ENCODE measurements around the gene NFATC1. TPM values are rescaled to one million over a fixed set of nuclear protein-coding genes. Genes with fewer than 3 reads are reported as not detected.

NFATC1 gene
- total RNA-seq, 4 donors from 2014 or later = 14.0 to 22.4 (median 15.0) TPM

DNA sequence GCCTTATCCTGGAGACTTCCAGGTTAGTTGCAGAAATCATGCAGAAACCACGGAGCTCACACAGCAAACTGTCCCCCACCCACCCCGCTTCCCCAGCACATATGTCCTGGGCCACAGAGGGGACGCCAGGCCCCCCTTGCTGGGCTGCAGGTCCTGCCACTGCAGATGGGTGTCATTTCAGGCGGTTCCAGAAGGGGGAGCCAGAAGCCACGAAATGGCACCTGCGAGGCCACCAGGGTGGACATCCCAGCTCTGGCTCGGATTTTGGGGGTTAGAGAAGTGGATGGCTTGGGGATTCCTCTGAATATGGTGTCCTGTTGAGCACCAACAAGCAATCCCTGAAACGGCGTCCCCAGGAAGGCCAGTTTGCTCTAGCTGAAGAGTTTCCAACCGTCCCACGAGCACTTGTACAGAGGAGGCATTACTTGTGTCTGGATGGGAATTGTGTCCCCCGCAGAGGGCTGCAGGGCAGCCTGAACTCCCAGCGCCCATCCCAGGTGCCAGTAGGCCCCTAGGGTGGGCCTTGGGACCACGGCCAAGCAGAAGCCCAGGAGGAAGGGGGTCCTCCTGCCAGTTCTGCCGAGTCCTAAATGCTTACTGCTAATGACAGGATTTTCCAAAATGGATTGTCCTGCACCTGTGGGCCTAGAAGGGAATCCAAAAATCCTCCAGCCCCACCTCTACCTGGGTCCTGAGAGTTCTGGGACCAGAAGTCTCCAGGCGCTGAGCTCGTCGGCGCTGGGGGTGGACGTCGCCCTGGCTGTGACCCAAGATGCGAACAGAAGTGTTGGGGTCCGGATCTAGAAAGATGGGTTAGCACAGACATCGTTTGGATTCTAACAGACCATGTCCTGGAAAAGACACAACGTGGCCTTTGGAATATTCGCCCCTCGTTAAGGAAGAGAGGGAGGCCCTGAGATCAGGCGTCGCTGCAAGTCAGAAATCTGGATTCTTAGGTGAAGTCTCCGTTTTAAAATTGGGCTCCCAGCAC, 14.6 kb upstream of the NFATC1 start:
- no peak for TF ChIP-seq POLR2A (IDR thresholded peaks at IDR 0.05)
- peak in 1 of 3 donors; percentile 42 for TF ChIP-seq CTCF (IDR thresholded peaks at IDR 0.05)
- WGBS, 2 donors = 51 to 57% methylated on average over 30 of the region's 30 CpGs
- peak; percentile 31 to 93 for DNase-seq (ENCODE audit: low spot score in 2 of 2)
- intact Hi-C loops (cut with DNase I; ENCODE audit: low total_unique reads) = loop anchor here (5.0 kb wide), 2 partner anchors 146 to 261 kb away; no protein-coding TSS in a partner anchor
- no peak overlapping the region for H3K4me3 ChIP-seq (ENCODE audit: low read depth, poor library complexity, severe bottlenecking)

GRCh38 chr18:79381811-79382311, 13.9 kb upstream of the NFATC1 start:
- no peak overlapping the region for H3K4me3 ChIP-seq (ENCODE audit: low read depth, poor library complexity, severe bottlenecking)
- 83 to 86% methylated on average over 16 of the region's 16 CpGs for WGBS, 2 donors
- intact Hi-C loops (cut with DNase I; ENCODE audit: low total_unique reads) = loop anchor here (5.0 kb wide), 2 partner anchors 145 to 260 kb away; no protein-coding TSS in a partner anchor
- TF ChIP-seq POLR2A (IDR thresholded peaks at IDR 0.05) (no peak), CTCF (IDR thresholded peaks at IDR 0.05) (no peak)
- peak in 1 of 2 donors; percentile 76 for DNase-seq (ENCODE audit: low spot score in 2 of 2)

GRCh38 chr18:79382681-79383387, 12.9 kb upstream of the NFATC1 start:
- no peak overlapping the region for H3K4me3 ChIP-seq (ENCODE audit: low read depth, poor library complexity, severe bottlenecking)
- WGBS, 2 donors = 76% methylated on average over 25 to 27 of the region's 27 CpGs
- intact Hi-C loops (cut with DNase I; ENCODE audit: low total_unique reads) = loop anchor here (5.0 kb wide), 2 partner anchors 144 to 259 kb away; no protein-coding TSS in a partner anchor
- no peak for TF ChIP-seq POLR2A (IDR thresholded peaks at IDR 0.05)
- TF ChIP-seq CTCF (IDR thresholded peaks at IDR 0.05) = no peak
- DNase-seq (ENCODE audit: low spot score in 2 of 2) = peak; percentile 15 to 87

GRCh38 chr18:79383388-79384056, 12.2 kb upstream of the NFATC1 start:
- WGBS, 2 donors = 64 to 77% methylated on average over 12 to 19 of the region's 20 CpGs
- intact Hi-C loops (cut with DNase I; ENCODE audit: low total_unique reads) = loop anchor here (5.0 kb wide), 2 partner anchors 144 to 259 kb away; no protein-coding TSS in a partner anchor
- no peak for TF ChIP-seq POLR2A (IDR thresholded peaks at IDR 0.05)
- no peak for TF ChIP-seq CTCF (IDR thresholded peaks at IDR 0.05)
- H3K4me3 ChIP-seq (ENCODE audit: low read depth, poor library complexity, severe bottlenecking) = no peak overlapping the region
- peak in 1 of 2 donors; percentile 84 for DNase-seq (ENCODE audit: low spot score in 2 of 2)

- no peak for TF ChIP-seq CTCF (IDR thresholded peaks at IDR 0.05)
- intact Hi-C loops (cut with DNase I; ENCODE audit: low total_unique reads) = loop anchor here (5.0 kb wide), 2 partner anchors 143 to 258 kb away; no protein-coding TSS in a partner anchor
- no peak overlapping the region for H3K4me3 ChIP-seq (ENCODE audit: low read depth, poor library complexity, severe bottlenecking)
- peak in 1 of 2 donors; percentile 81 for DNase-seq (ENCODE audit: low spot score in 2 of 2)
- 39% methylated on average over 17 of the region's 17 CpGs for WGBS, 2 donors
Observed at GRCh38 chr18:79384151-79384807, 11.5 kb upstream of the NFATC1 start.
